ENCODE results near the gene MACC1. TPM values are rescaled to one million over a fixed set of nuclear protein-coding genes. Genes with fewer than 3 reads are reported as not detected.
A peak's percentile ranks its signal among the peaks of the same experiment; 100 is the strongest.

Gene MACC1, protein sequence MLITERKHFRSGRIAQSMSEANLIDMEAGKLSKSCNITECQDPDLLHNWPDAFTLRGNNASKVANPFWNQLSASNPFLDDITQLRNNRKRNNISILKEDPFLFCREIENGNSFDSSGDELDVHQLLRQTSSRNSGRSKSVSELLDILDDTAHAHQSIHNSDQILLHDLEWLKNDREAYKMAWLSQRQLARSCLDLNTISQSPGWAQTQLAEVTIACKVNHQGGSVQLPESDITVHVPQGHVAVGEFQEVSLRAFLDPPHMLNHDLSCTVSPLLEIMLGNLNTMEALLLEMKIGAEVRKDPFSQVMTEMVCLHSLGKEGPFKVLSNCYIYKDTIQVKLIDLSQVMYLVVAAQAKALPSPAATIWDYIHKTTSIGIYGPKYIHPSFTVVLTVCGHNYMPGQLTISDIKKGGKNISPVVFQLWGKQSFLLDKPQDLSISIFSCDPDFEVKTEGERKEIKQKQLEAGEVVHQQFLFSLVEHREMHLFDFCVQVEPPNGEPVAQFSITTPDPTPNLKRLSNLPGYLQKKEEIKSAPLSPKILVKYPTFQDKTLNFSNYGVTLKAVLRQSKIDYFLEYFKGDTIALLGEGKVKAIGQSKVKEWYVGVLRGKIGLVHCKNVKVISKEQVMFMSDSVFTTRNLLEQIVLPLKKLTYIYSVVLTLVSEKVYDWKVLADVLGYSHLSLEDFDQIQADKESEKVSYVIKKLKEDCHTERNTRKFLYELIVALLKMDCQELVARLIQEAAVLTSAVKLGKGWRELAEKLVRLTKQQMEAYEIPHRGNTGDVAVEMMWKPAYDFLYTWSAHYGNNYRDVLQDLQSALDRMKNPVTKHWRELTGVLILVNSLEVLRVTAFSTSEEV
- total RNA-seq (2014; rRNA removed) (7.9 and 12.0 TPM in 2 replicates), Bru-seq, nascent RNA (percentile 90 among the genes with signal in this experiment), BruChase-seq, experiment 1, labeled RNA remaining after a 6-hour chase (percentile 81 among the genes with signal in this experiment), BruChase-seq, experiment 2, labeled RNA remaining after a 2-hour chase (percentile 82 among the genes with signal in this experiment)
- long read RNA-seq, partial matches to known transcripts, result 4 of 21 reads
- long read RNA-seq, other reads (novel, unspliced or antisense), result 15 of 21 reads

DNA sequence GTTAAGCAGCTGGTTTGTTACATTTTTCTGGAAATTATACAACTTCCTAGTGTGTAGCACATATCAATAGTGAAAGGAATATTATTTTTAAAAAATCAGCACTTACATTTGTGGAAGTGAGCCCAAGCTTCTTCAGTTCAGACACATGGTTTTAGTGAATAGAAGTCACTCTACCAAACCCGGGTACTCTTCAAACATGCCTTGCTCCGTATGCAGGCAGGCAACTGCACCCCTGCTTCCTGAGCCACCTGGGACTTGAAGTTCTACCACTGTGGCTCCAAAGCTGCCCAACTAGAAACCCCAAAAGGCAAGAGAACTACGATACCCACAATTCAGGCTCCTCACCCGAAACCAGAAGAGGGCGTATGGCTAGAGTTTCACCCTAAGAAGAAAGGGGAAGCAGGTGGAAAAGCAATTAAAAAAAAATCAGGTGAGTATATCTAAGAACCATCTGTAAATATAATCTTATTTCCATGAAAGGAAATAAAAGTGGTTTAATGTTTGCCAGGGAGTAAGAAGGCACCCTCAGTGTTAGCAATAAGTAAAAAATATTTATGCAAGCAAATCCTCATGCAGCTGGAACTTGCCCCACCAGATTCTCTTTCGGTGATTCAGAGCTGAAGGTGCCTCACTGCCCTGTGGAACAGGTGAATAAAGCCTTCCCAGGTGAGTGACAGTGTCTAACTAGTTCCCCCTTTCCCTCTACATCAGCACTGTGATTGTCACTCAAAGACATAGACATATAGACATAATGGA is at the start of gene MACC1:
TSS of gene MACC1 (minus strand) at position 192 of the 756 bp plus-strand sequence. CDS start 55,522 bp downstream, outside the sequence.
- ATAC-seq (peak; percentile 61), DNase-seq (peak; percentile 95)

DNA sequence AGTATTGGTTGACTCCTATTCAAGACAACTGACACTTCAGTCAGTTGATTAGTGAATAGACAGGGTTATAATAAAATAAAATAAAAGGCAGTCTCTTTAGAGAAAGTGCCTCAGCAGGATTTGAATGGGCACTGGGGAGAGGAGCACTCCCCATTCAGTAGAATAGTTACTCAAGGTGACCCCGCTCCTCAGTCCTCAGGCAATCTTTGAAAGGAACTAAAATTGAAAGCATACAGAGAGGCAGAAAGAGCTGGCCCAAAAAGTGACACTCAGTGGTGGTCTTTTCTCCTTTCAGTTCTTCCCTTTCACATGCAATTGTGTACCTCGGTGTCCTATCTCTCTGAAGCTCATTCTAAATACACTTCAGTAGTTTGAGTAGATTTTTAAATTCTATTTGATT is 47.4 kb upstream of the MACC1 start:
- H3K27me3 ChIP-seq (ENCODE audit: low read length), result no peaks in the 10 kb centered on the region
- no peak overlapping the region for H3K27ac ChIP-seq (ENCODE audit: low read length)
- CTCF ChIA-PET, result no interaction called here
- H3F3A ChIP-seq (ENCODE audit: low read length, unreplicated experiment), result no peaks in the 10 kb centered on the region
- H3K79me2 ChIP-seq (ENCODE audit: low read length), result no peaks in the 10 kb centered on the region
- no peaks in the 10 kb centered on the region for H4K20me1 ChIP-seq (ENCODE audit: low read length)
- intact Hi-C loops (cut with micrococcal nuclease), result no loop called here
- no peak overlapping the region for H3K9ac ChIP-seq (ENCODE audit: low read length)
- H3K9me2 ChIP-seq (replicated peaks; ENCODE audit: low read length), result no peaks in the 10 kb centered on the region
- ATAC-seq (no peak), DNase-seq (no peak)
- H3K9me3 ChIP-seq (ENCODE audit: low read length), result no peaks in the 10 kb centered on the region
- no peak overlapping the region for H3K4me3 ChIP-seq (ENCODE audit: low read length)
- no peak overlapping the region for H3K4me2 ChIP-seq (ENCODE audit: low read length)
- H3K36me3 ChIP-seq (ENCODE audit: low read depth, low read length), result no peaks in the 10 kb centered on the region
- no peak overlapping the region for H2AFZ ChIP-seq (ENCODE audit: low read length)
- no TSS peak for BruUV-seq (replicated peaks)
- POLR2A ChIA-PET (ENCODE audit: unreplicated experiment), result interaction anchor here (0.6 kb wide), 1 partner anchor 9 kb away, joined by 3 read pairs; no protein-coding TSS in a partner anchor
- no peak for TF ChIP-seq EZH2phosphoT487 (IDR thresholded peaks at IDR 0.05; ENCODE audit: borderline replicate concordance, low read length)
- TF ChIP-seq EZH2 (IDR thresholded peaks at IDR 0.05; ENCODE audit: low read length, unreplicated experiment), result no peak
- TF ChIP-seq, protein P1, sequence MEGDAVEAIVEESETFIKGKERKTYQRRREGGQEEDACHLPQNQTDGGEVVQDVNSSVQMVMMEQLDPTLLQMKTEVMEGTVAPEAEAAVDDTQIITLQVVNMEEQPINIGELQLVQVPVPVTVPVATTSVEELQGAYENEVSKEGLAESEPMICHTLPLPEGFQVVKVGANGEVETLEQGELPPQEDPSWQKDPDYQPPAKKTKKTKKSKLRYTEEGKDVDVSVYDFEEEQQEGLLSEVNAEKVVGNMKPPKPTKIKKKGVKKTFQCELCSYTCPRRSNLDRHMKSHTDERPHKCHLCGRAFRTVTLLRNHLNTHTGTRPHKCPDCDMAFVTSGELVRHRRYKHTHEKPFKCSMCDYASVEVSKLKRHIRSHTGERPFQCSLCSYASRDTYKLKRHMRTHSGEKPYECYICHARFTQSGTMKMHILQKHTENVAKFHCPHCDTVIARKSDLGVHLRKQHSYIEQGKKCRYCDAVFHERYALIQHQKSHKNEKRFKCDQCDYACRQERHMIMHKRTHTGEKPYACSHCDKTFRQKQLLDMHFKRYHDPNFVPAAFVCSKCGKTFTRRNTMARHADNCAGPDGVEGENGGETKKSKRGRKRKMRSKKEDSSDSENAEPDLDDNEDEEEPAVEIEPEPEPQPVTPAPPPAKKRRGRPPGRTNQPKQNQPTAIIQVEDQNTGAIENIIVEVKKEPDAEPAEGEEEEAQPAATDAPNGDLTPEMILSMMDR (conservative IDR thresholded peaks at IDR 0.05; ENCODE audit: low read depth, low read length), result no peak
- peaks cover 9% of the 10 kb centered on the region for H3K4me1 ChIP-seq (ENCODE audit: insufficient read depth, low read length)

More for the DNA sequence above, at the start of gene MACC1:
- H2AFZ ChIP-seq (ENCODE audit: low read length), result no peak within 1 kb of the TSS
- ChIA-PET POLR2A (ENCODE audit: unreplicated experiment) (interaction anchor here (0.6 to 0.7 kb wide), 3 partner anchors 24 to 186 kb away, joined by 3 to 5 read pairs (median 3); no protein-coding TSS in a partner anchor), CTCF (no interaction called here)
- no peaks in the 10 kb centered on the region for H4K20me1 ChIP-seq (ENCODE audit: low read length)
- peak within 1 kb of the TSS; percentile 98 for H3K27ac ChIP-seq (ENCODE audit: low read length)
- H3K4me1 ChIP-seq (ENCODE audit: insufficient read depth, low read length), result peaks cover 71% of the 10 kb centered on the region
- H3K9ac ChIP-seq (ENCODE audit: low read length), result peak within 1 kb of the TSS; percentile 85
- no peaks in the 10 kb centered on the region for H3K9me3 ChIP-seq (ENCODE audit: low read length)
- H3K79me2 ChIP-seq (ENCODE audit: low read length), result peaks cover 47% of the 10 kb centered on the region
- H3K4me3 ChIP-seq (ENCODE audit: low read length), result peak within 1 kb of the TSS; percentile 68
- peaks cover 7% of the 10 kb centered on the region; the same call in 1 of the 2 replicates for H3K36me3 ChIP-seq (ENCODE audit: low read depth, low read length)
- intact Hi-C loops (cut with micrococcal nuclease), result loop anchor here (1.0 kb wide), 5 partner anchors 18 to 381 kb away; no protein-coding TSS in a partner anchor
- peak within 1 kb of the TSS; percentile 77 for H3K4me2 ChIP-seq (ENCODE audit: low read length)
- no peak for TF ChIP-seq EZH2phosphoT487 (IDR thresholded peaks at IDR 0.05; ENCODE audit: borderline replicate concordance, low read length)
- TF ChIP-seq, protein P1 (conservative IDR thresholded peaks at IDR 0.05; ENCODE audit: low read depth, low read length), result peak; percentile 67
- no peaks in the 10 kb centered on the region for H3K27me3 ChIP-seq (ENCODE audit: low read length)
- H3F3A ChIP-seq (ENCODE audit: low read length, unreplicated experiment), result peaks cover 6% of the 10 kb centered on the region
- no peaks in the 10 kb centered on the region for H3K9me2 ChIP-seq (replicated peaks; ENCODE audit: low read length)
- BruUV-seq (replicated peaks), result no TSS peak

All from PC-3 (cell line).